HepG2 (cell line): ENCODE data around the gene USP24. TPM values are rescaled to one million over a fixed set of nuclear protein-coding genes. Genes with fewer than 3 reads are reported as not detected.
A peak's percentile ranks its signal among the peaks of the same experiment; 100 is the strongest.

Experiments used
- CREB1 ChIP-seq, 2 experiments: fragments of 450-650 bp in 1 of 2; IDR thresholded peaks; 2 replicates each; pipeline ENCODE4 v1.6.1; 2016 to 2017; ENCODE audit warnings: control low read depth in 1 of 2, mild to moderate bottlenecking in 1 of 2, missing compliant biosample characterization in 1 of 2, missing genetic modification characterization in 1 of 2
- ETV6 ChIP-seq: sonication (generic); formaldehyde crosslinking; conservative IDR thresholded peaks from 2 replicates; pipeline ENCODE4 v1.4.0; 2020; ENCODE audit warnings: missing genetic modification reagents
- FOXA3 ChIP-seq: IDR thresholded peaks from 2 replicates; pipeline ENCODE4 v1.6.1; 2016; ENCODE audit warnings: missing genetic modification reagents, missing compliant biosample characterization
- FOXP1 ChIP-seq, 2 experiments: fragments of 450-650 bp in 1 of 2; IDR thresholded peaks; 2 replicates each; pipeline ENCODE4 v1.6.1; 2017 to 2018; ENCODE audit warnings: antibody characterized with exemption in 1 of 2
- GATAD1 ChIP-seq: IDR thresholded peaks from 2 replicates; pipeline ENCODE4 v1.6.1; 2016; ENCODE audit warnings: missing genetic modification reagents, missing compliant biosample characterization
- HDAC1 ChIP-seq: sonication (generic); formaldehyde crosslinking; IDR thresholded peaks from 2 replicates; pipeline ENCODE4 v1.5.1; 2020; ENCODE audit warnings: mild to moderate bottlenecking, missing genetic modification reagents
- JUND ChIP-seq: sonication (generic); formaldehyde crosslinking; IDR thresholded peaks from 2 replicates; pipeline ENCODE4 v1.8.0; 2022; ENCODE audit warnings: mild to moderate bottlenecking, missing genetic modification reagents
- NKX3-1 ChIP-seq: sonication (generic); formaldehyde crosslinking; IDR thresholded peaks from 2 replicates; pipeline ENCODE4 v1.5.0; 2020; ENCODE audit warnings: missing genetic modification reagents
- NR1H2 ChIP-seq: sonication (generic); formaldehyde crosslinking; IDR thresholded peaks from 2 replicates; pipeline ENCODE4 v1.8.1; 2022; ENCODE audit warnings: low read depth, missing genetic modification reagents, borderline replicate concordance
- NR2F1 ChIP-seq, 2 experiments: fragments of 450-650 bp in 1 of 2; formaldehyde crosslinking in 1 of 2; IDR thresholded peaks; 2 replicates each; pipeline versions ENCODE4 v1.5.0 to v1.6.1; 2016 to 2020; ENCODE audit warnings: mild to moderate bottlenecking in 1 of 2, missing compliant biosample characterization in 1 of 2, missing genetic modification reagents in 1 of 2, moderate library complexity in 1 of 2
- RXRB ChIP-seq: IDR thresholded peaks from 2 replicates; pipeline ENCODE4 v1.6.1; 2016; ENCODE audit warnings: borderline replicate concordance, missing genetic modification reagents, missing compliant biosample characterization
- SALL1 ChIP-seq: sonication (generic); formaldehyde crosslinking; IDR thresholded peaks from 2 replicates; pipeline ENCODE4 v1.8.0; 2022; ENCODE audit warnings: mild to moderate bottlenecking, missing genetic modification reagents
- SOX13 ChIP-seq, 3 experiments: fragments of 450-650 bp in 1 of 3; sonication (generic) in 1 of 3; formaldehyde crosslinking in 1 of 3; IDR thresholded peaks in 2 of 3; conservative IDR thresholded peaks in 1 of 3; 2 replicates each; pipeline versions ENCODE4 v1.5.0 to v1.6.1; 2016 to 2020; ENCODE audit warnings: antibody characterized with exemption in 1 of 3, mild to moderate bottlenecking in 1 of 3, missing compliant biosample characterization in 1 of 3, missing genetic modification reagents in 1 of 3, moderate library complexity in 1 of 3
- ZEB1 ChIP-seq: IDR thresholded peaks from 2 replicates; pipeline ENCODE4 v1.6.1; 2012; ENCODE audit warnings: mild to moderate bottlenecking, low read depth, inconsistent platforms; ENCODE audit not compliant: insufficient replicate concordance
- ZFY ChIP-seq: sonication (generic); formaldehyde crosslinking; IDR thresholded peaks from 2 replicates; pipeline ENCODE4 v1.4.0; 2020; ENCODE audit warnings: missing genetic modification reagents
- ZNF17 ChIP-seq: sonication (generic); formaldehyde crosslinking; IDR thresholded peaks from 2 replicates; pipeline ENCODE4 v1.5.0; 2020; ENCODE audit warnings: mild to moderate bottlenecking, missing genetic modification reagents
- ZNF292 ChIP-seq: sonication (generic); formaldehyde crosslinking; IDR thresholded peaks from 2 replicates; pipeline ENCODE4 v1.8.1; 2022; ENCODE audit warnings: mild to moderate bottlenecking, low read depth, missing genetic modification reagents, borderline replicate concordance
- ZNF484 ChIP-seq: sonication (generic); formaldehyde crosslinking; IDR thresholded peaks from 2 replicates; pipeline ENCODE4 v1.5.1; 2020; ENCODE audit warnings: mild to moderate bottlenecking, low read depth, missing genetic modification reagents, borderline replicate concordance
- ZSCAN29 ChIP-seq: sonication (generic); formaldehyde crosslinking; conservative IDR thresholded peaks from 2 replicates; pipeline ENCODE4 v1.4.0; 2020; ENCODE audit warnings: mild to moderate bottlenecking, missing genetic modification reagents
- polyA plus RNA-seq, 8 experiments: library from polyadenylated mRNA; depleted of rRNA in 3 of 8; stranded (reverse) in 7 of 8; unstranded in 1 of 8; fragments of >200 nt; fragmentation: Illumina TruSeq in 4 of 8; extraction: Trizol in 4 of 8; gene quantifications; 2 replicates each; pipeline versions ENCODE4 v1.2.1 to v1.2.3, GENCODE V29; 2011 to 2016; ENCODE audit warnings: low read depth in 4 of 8, missing spikeins in 1 of 8, mixed read lengths in 1 of 8; ENCODE audit not compliant: insufficient read depth in 1 of 8
- total RNA-seq, 5 experiments: library from RNA; depleted of rRNA; stranded (reverse); fragments of >200 nt; fragmentation: Illumina TruSeq; extraction: Trizol; gene quantifications; 2 replicates each; pipeline ENCODE4 v1.2.3, GENCODE V29; 2016; ENCODE audit warnings: low read depth in 1 of 5
- TF ChIP-seq, protein P1 (sequence below): IDR thresholded peaks from 2 replicates; pipeline ENCODE4 v1.6.1; 2016; ENCODE audit warnings: missing biosample characterization, missing genetic modification reagents, low read depth
- TF ChIP-seq, protein P2 (sequence below): sonication (generic); formaldehyde crosslinking; conservative IDR thresholded peaks from 2 replicates; pipeline ENCODE4 v1.4.0; 2020; ENCODE audit warnings: missing genetic modification reagents
- TF ChIP-seq, protein P3 (sequence below): sonication (generic); formaldehyde crosslinking; IDR thresholded peaks from 2 replicates; pipeline ENCODE4 v1.5.0; 2020; ENCODE audit warnings: missing genetic modification reagents, mild to moderate bottlenecking, borderline replicate concordance

The USP24 gene
- total and polyA plus RNA-seq, 2 of the 13 experiments (the other 11 are each of a cell fraction or from before 2014, with no cell fraction given), result 18.8 to 47.6 TPM

DNA sequence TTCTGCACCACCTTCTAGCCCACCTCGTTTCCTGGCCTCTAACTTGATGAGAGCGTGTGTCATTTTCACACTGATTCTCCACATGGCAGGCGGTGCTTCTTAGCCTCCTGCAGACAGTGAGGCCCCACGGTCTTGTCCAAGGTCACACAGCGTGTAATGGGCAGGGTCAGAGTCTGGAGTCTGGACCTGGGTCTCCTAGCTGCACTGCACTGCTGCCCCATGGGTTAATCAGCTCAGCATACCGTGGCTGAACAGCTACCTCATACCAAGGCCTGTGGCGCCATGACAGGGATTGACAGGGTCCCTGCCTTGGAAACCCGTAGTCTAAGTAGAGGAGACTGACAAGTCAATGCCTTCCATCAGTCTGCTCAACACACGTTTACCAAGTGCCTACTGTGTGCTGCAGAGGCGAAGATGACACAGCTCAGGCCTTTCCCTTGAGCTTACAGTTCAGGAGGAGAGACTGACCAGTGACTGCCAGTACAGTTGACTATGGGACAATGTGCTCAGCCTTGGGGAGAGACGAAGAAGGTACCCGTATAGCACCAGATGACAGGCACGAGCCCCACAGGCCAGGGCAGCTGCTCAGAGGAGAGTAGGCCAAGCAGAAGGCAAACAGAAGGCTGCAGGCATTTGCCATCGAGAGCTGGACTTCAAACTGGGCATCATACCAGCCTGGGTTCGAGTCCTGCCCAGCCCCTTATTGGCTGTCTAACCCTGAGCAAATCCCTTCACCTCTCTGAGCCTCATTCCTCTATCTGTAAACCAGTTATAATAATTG, 170.4 kb downstream of the USP24 start (continued):
- TF ChIP-seq SOX13 (IDR thresholded peaks at IDR 0.05) (no peak), SOX13 (CRISPR knock-in tag; conservative IDR thresholded peaks at IDR 0.05 in 1 of 2, IDR thresholded peaks at IDR 0.05 in 1 of 2) (peak in 1 of 2 experiments; percentile 25; a peak in 1 of 4 replicates), NR2F1 (CRISPR knock-in tag; IDR thresholded peaks at IDR 0.05) (peak; percentile 14 to 63; a peak in 1 of 4 replicates), NR1H2 (CRISPR knock-in tag) (no peak), ZNF292 (0 out of 2 replicates have a peak, but pooled peaks have one; percentile 27), ZFY (CRISPR knock-in tag) (0 out of 2 replicates have a peak, but pooled peaks have one; percentile 11), SALL1 (peak; percentile 70; the same call in 1 of the 2 replicates), RXRB (CRISPR knock-in tag) (0 out of 2 replicates have a peak, but pooled peaks have one; percentile 45), HDAC1 (CRISPR knock-in tag) (peak; percentile 54; the same call in 1 of the 2 replicates), ZEB1 (no peak), ZNF484 (CRISPR knock-in tag) (no peak), FOXP1 (IDR thresholded peaks at IDR 0.05) (no peak), FOXP1 (CRISPR knock-in tag; IDR thresholded peaks at IDR 0.05) (no peak), FOXA3 (peak; percentile 10; the same call in 1 of the 2 replicates), JUND (CRISPR knock-in tag) (0 out of 2 replicates have a peak, but pooled peaks have one; percentile 28), ETV6 (CRISPR knock-in tag) (no peak), CREB1 (IDR thresholded peaks at IDR 0.05) (no peak), CREB1 (CRISPR knock-in tag; IDR thresholded peaks at IDR 0.05) (peak; percentile 45; the same call in 1 of the 2 replicates), GATAD1 (CRISPR knock-in tag) (0 out of 2 replicates have a peak, but pooled peaks have one; percentile 16), ZSCAN29 (CRISPR knock-in tag) (no peak), ZNF17 (no peak), NKX3-1 (no peak)
- TF ChIP-seq, protein P1, sequence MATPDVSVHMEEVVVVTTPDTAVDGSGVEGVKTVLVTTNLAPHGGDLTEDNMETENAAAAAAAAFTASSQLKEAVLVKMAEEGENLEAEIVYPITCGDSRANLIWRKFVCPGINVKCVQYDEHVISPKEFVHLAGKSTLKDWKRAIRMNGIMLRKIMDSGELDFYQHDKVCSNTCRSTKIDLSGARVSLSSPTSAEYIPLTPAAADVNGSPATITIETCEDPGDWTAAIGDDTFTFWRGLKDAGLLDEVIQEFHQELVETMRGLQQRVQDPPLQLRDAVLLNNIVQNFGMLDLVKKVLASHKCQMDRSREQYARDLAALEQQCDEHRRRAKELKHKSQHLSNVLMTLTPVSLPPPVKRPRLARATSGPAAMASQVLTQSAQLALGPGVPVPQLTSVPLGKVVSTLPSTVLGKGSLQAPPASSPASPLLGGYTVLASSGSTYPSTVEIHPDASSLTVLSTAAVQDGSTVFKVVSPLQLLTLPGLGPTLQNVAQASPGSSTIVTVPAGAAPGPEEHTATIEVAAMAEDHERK (CRISPR knock-in tag), result no peak
- TF ChIP-seq, protein P2, sequence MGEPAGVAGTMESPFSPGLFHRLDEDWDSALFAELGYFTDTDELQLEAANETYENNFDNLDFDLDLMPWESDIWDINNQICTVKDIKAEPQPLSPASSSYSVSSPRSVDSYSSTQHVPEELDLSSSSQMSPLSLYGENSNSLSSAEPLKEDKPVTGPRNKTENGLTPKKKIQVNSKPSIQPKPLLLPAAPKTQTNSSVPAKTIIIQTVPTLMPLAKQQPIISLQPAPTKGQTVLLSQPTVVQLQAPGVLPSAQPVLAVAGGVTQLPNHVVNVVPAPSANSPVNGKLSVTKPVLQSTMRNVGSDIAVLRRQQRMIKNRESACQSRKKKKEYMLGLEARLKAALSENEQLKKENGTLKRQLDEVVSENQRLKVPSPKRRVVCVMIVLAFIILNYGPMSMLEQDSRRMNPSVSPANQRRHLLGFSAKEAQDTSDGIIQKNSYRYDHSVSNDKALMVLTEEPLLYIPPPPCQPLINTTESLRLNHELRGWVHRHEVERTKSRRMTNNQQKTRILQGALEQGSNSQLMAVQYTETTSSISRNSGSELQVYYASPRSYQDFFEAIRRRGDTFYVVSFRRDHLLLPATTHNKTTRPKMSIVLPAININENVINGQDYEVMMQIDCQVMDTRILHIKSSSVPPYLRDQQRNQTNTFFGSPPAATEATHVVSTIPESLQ (CRISPR knock-in tag), result no peak
- TF ChIP-seq, protein P3, sequence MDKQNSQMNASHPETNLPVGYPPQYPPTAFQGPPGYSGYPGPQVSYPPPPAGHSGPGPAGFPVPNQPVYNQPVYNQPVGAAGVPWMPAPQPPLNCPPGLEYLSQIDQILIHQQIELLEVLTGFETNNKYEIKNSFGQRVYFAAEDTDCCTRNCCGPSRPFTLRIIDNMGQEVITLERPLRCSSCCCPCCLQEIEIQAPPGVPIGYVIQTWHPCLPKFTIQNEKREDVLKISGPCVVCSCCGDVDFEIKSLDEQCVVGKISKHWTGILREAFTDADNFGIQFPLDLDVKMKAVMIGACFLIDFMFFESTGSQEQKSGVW (CRISPR knock-in tag), result no peak
